ENCODE data around the gene ABCB10.
A peak's percentile ranks its signal among the peaks of the same experiment; 100 is the strongest.
"Not testable (repeated sequence)": the region's sequence is repeated elsewhere in the genome, so short reads cannot be mapped to it uniquely, and the experiment has no call there.

Gene ABCB10

GRCh38 chr1:229536982-229537381 is 21.5 kb downstream of the ABCB10 start:
- DNase-seq (ENCODE audit: low spot score), result no peak

- peak; percentile 68 for DNase-seq (ENCODE audit: low spot score)
Observed at GRCh38 chr1:229535230-229535629, 23.3 kb downstream of the ABCB10 start.

GRCh38 chr1:229531326-229531725 is 27.2 kb downstream of the ABCB10 start:
- no peak for DNase-seq (ENCODE audit: low spot score)

- no peak for DNase-seq (ENCODE audit: low spot score)
Observed at GRCh38 chr1:229529639-229530038, 28.9 kb downstream of the ABCB10 start.

GRCh38 chr1:229526695-229527094 is 31.8 kb downstream of the ABCB10 start:
- DNase-seq (ENCODE audit: low spot score), result no peak

- no peak for DNase-seq (ENCODE audit: low spot score)
Observed at GRCh38 chr1:229523052-229523451, 35.5 kb downstream of the ABCB10 start.

GRCh38 chr1:229514578-229515275 is 43.8 kb downstream of the ABCB10 start:
- peak; percentile 92 for DNase-seq (ENCODE audit: low spot score)

- not testable (repeated sequence) for DNase-seq (ENCODE audit: low spot score)
Observed at GRCh38 chr1:229511625-229512024, 46.9 kb downstream of the ABCB10 start.

GRCh38 chr1:229511201-229511600 is 47.3 kb downstream of the ABCB10 start:
- not testable (repeated sequence) for DNase-seq (ENCODE audit: low spot score)

- no peak for DNase-seq (ENCODE audit: low spot score)
Observed at GRCh38 chr1:229509576-229509975, 48.9 kb downstream of the ABCB10 start.

GRCh38 chr1:229508823-229509337 is 49.6 kb downstream of the ABCB10 start:
- DNase-seq (ENCODE audit: low spot score), result no peak

GRCh38 chr1:229507951-229508822 is 50.3 kb downstream of the ABCB10 start, which contains the start of gene NUP133:
Gene NUP133 (minus strand): TSS chr1:229508341. CDS start chr1:229508249, 92 bp downstream.
- peak; percentile 93 for DNase-seq (ENCODE audit: low spot score)

GRCh38 chr1:229507502-229507901 is 51.0 kb downstream of the ABCB10 start:
- no peak for DNase-seq (ENCODE audit: low spot score)

- DNase-seq (ENCODE audit: low spot score), result no peak
Observed at GRCh38 chr1:229506633-229507032, 51.9 kb downstream of the ABCB10 start.

- DNase-seq (ENCODE audit: low spot score), result no peak
Observed at GRCh38 chr1:229495782-229496181, 62.7 kb downstream of the ABCB10 start.

GRCh38 chr1:229487181-229487580 is 71.3 kb downstream of the ABCB10 start:
- no peak for DNase-seq (ENCODE audit: low spot score)

- DNase-seq (ENCODE audit: low spot score), result no peak
Observed at GRCh38 chr1:229485318-229485717, 73.2 kb downstream of the ABCB10 start.

- peak; percentile 22 for DNase-seq (ENCODE audit: low spot score)
Observed at GRCh38 chr1:229482511-229482910, 76.0 kb downstream of the ABCB10 start.

GRCh38 chr1:229480495-229480894 is 78.0 kb downstream of the ABCB10 start:
- no peak for DNase-seq (ENCODE audit: low spot score)

GRCh38 chr1:229479660-229480399 is 78.7 kb downstream of the ABCB10 start:
- peak; percentile 19 for DNase-seq (ENCODE audit: low spot score)

GRCh38 chr1:229478852-229479251 is 79.7 kb downstream of the ABCB10 start:
- DNase-seq (ENCODE audit: low spot score), result no peak

- DNase-seq (ENCODE audit: low spot score), result not testable (repeated sequence)
Observed at GRCh38 chr1:229475859-229476258, 82.6 kb downstream of the ABCB10 start.

Measured in pons (tissue), 1 donor.